Measurements from ENCODE around the gene NBAS.
"Not testable (repeated sequence)": the region's sequence is repeated elsewhere in the genome, so short reads cannot be mapped to it uniquely, and the experiment has no call there.

NBAS gene

GRCh38 chr2:15554525-15555218 is 6.5 kb downstream of the NBAS start:
- H3K27me3 ChIP-seq (ENCODE audit: control insufficient read depth, insufficient read depth, low read length): no peaks in the 10 kb centered on the region
- no peak overlapping the region for H3K4me3 ChIP-seq (ENCODE audit: low read length)
- H3K9ac ChIP-seq (ENCODE audit: low read depth, low read length): no peak overlapping the region
- no peaks in the 10 kb centered on the region for H3K9me3 ChIP-seq (replicated peaks; ENCODE audit: low read length)
- no peak overlapping the region for H3K4me2 ChIP-seq (ENCODE audit: low read length)
- H3K36me3 ChIP-seq (ENCODE audit: insufficient read depth, low read length): peaks cover 8% of the 10 kb centered on the region
- H3K4me1 ChIP-seq (ENCODE audit: control insufficient read depth, insufficient read depth, low read length): peaks cover 6% of the 10 kb centered on the region

GRCh38 chr2:15553951-15554350 is 7.2 kb downstream of the NBAS start:
- Histone ChIP-seq H3K9ac (ENCODE audit: low read depth, low read length) (no peak overlapping the region), H3K27me3 (ENCODE audit: control insufficient read depth, insufficient read depth, low read length) (no peaks in the 10 kb centered on the region), H3K4me2 (ENCODE audit: low read length) (no peak overlapping the region), H3K36me3 (ENCODE audit: insufficient read depth, low read length) (peaks cover 8% of the 10 kb centered on the region), H3K9me3 (replicated peaks; ENCODE audit: low read length) (no peaks in the 10 kb centered on the region), H3K4me1 (ENCODE audit: control insufficient read depth, insufficient read depth, low read length) (no peaks in the 10 kb centered on the region), H3K4me3 (ENCODE audit: low read length) (no peak overlapping the region)

GRCh38 chr2:15553519-15553918 is 7.6 kb downstream of the NBAS start:
- no peak overlapping the region for H3K4me2 ChIP-seq (ENCODE audit: low read length)
- H3K9ac ChIP-seq (ENCODE audit: low read depth, low read length): no peak overlapping the region
- H3K27me3 ChIP-seq (ENCODE audit: control insufficient read depth, insufficient read depth, low read length): no peaks in the 10 kb centered on the region
- H3K4me1 ChIP-seq (ENCODE audit: control insufficient read depth, insufficient read depth, low read length): no peaks in the 10 kb centered on the region
- no peaks in the 10 kb centered on the region for H3K9me3 ChIP-seq (replicated peaks; ENCODE audit: low read length)
- H3K36me3 ChIP-seq (ENCODE audit: insufficient read depth, low read length): peaks cover 8% of the 10 kb centered on the region
- no peak overlapping the region for H3K4me3 ChIP-seq (ENCODE audit: low read length)

GRCh38 chr2:15548974-15549373 is 12.2 kb downstream of the NBAS start:
- H3K4me2 ChIP-seq (ENCODE audit: low read length): no peak overlapping the region
- H3K9me3 ChIP-seq (replicated peaks; ENCODE audit: low read length): no peaks in the 10 kb centered on the region
- H3K4me3 ChIP-seq (ENCODE audit: low read length): no peak overlapping the region
- H3K9ac ChIP-seq (ENCODE audit: low read depth, low read length): no peak overlapping the region
- H3K4me1 ChIP-seq (ENCODE audit: control insufficient read depth, insufficient read depth, low read length): no peaks in the 10 kb centered on the region
- H3K27me3 ChIP-seq (ENCODE audit: control insufficient read depth, insufficient read depth, low read length): no peaks in the 10 kb centered on the region
- H3K36me3 ChIP-seq (ENCODE audit: insufficient read depth, low read length): peaks cover 8% of the 10 kb centered on the region

GRCh38 chr2:15547115-15547876 is 13.8 kb downstream of the NBAS start:
- H3K4me1 ChIP-seq (ENCODE audit: control insufficient read depth, insufficient read depth, low read length): no peaks in the 10 kb centered on the region
- H3K36me3 ChIP-seq (ENCODE audit: insufficient read depth, low read length): peaks cover 5% of the 10 kb centered on the region
- no peaks in the 10 kb centered on the region for H3K27me3 ChIP-seq (ENCODE audit: control insufficient read depth, insufficient read depth, low read length)
- no peak overlapping the region for H3K4me3 ChIP-seq (ENCODE audit: low read length)
- no peaks in the 10 kb centered on the region for H3K9me3 ChIP-seq (replicated peaks; ENCODE audit: low read length)
- no peak overlapping the region for H3K9ac ChIP-seq (ENCODE audit: low read depth, low read length)
- no peak overlapping the region for H3K4me2 ChIP-seq (ENCODE audit: low read length)

GRCh38 chr2:15546297-15547098 is 14.6 kb downstream of the NBAS start:
- no peaks in the 10 kb centered on the region for H3K4me1 ChIP-seq (ENCODE audit: control insufficient read depth, insufficient read depth, low read length)
- no peak overlapping the region for H3K9ac ChIP-seq (ENCODE audit: low read depth, low read length)
- H3K4me2 ChIP-seq (ENCODE audit: low read length): no peak overlapping the region

GRCh38 chr2:15544227-15544626 is 16.9 kb downstream of the NBAS start:
- Histone ChIP-seq H3K9me3 (replicated peaks; ENCODE audit: low read length) (no peaks in the 10 kb centered on the region), H3K36me3 (ENCODE audit: insufficient read depth, low read length) (peaks cover 6% of the 10 kb centered on the region), H3K4me3 (ENCODE audit: low read length) (no peak overlapping the region), H3K9ac (ENCODE audit: low read depth, low read length) (no peak overlapping the region), H3K4me1 (ENCODE audit: control insufficient read depth, insufficient read depth, low read length) (no peaks in the 10 kb centered on the region), H3K27me3 (ENCODE audit: control insufficient read depth, insufficient read depth, low read length) (no peaks in the 10 kb centered on the region), H3K4me2 (ENCODE audit: low read length) (no peak overlapping the region)

More at GRCh38 chr2:15546297-15547098, 14.6 kb downstream of the NBAS start:
- H3K36me3 ChIP-seq (ENCODE audit: insufficient read depth, low read length): peaks cover 3% of the 10 kb centered on the region
- H3K4me3 ChIP-seq (ENCODE audit: low read length): no peak overlapping the region
- no peaks in the 10 kb centered on the region for H3K9me3 ChIP-seq (replicated peaks; ENCODE audit: low read length)
- no peaks in the 10 kb centered on the region for H3K27me3 ChIP-seq (ENCODE audit: control insufficient read depth, insufficient read depth, low read length)

- H3K9ac ChIP-seq (ENCODE audit: low read depth, low read length): no peak overlapping the region
- H3K36me3 ChIP-seq (ENCODE audit: insufficient read depth, low read length): peaks cover 11% of the 10 kb centered on the region
- H3K9me3 ChIP-seq (replicated peaks; ENCODE audit: low read length): no peaks in the 10 kb centered on the region
- H3K4me3 ChIP-seq (ENCODE audit: low read length): no peak overlapping the region
- H3K4me2 ChIP-seq (ENCODE audit: low read length): no peak overlapping the region
- H3K27me3 ChIP-seq (ENCODE audit: control insufficient read depth, insufficient read depth, low read length): no peaks in the 10 kb centered on the region
- no peaks in the 10 kb centered on the region for H3K4me1 ChIP-seq (ENCODE audit: control insufficient read depth, insufficient read depth, low read length)
These were observed 17.6 kb downstream of the NBAS start for GRCh38 chr2:15543541-15543940.

GRCh38 chr2:15543053-15543452 is 18.1 kb downstream of the NBAS start:
- H3K4me1 ChIP-seq (ENCODE audit: control insufficient read depth, insufficient read depth, low read length): no peaks in the 10 kb centered on the region
- no peaks in the 10 kb centered on the region for H3K9me3 ChIP-seq (replicated peaks; ENCODE audit: low read length)
- H3K27me3 ChIP-seq (ENCODE audit: control insufficient read depth, insufficient read depth, low read length): no peaks in the 10 kb centered on the region
- H3K36me3 ChIP-seq (ENCODE audit: insufficient read depth, low read length): peaks cover 11% of the 10 kb centered on the region
- H3K9ac ChIP-seq (ENCODE audit: low read depth, low read length): no peak overlapping the region
- no peak overlapping the region for H3K4me2 ChIP-seq (ENCODE audit: low read length)
- no peak overlapping the region for H3K4me3 ChIP-seq (ENCODE audit: low read length)

- peaks cover 11% of the 10 kb centered on the region for H3K36me3 ChIP-seq (ENCODE audit: insufficient read depth, low read length)
- H3K4me2 ChIP-seq (ENCODE audit: low read length); H3K27me3 ChIP-seq (ENCODE audit: control insufficient read depth, insufficient read depth, low read length); H3K9me3 ChIP-seq (replicated peaks; ENCODE audit: low read length); H3K4me3 ChIP-seq (ENCODE audit: low read length); H3K4me1 ChIP-seq (ENCODE audit: control insufficient read depth, insufficient read depth, low read length); H3K9ac ChIP-seq (ENCODE audit: low read depth, low read length): not testable (repeated sequence)
These were observed 18.9 kb downstream of the NBAS start for GRCh38 chr2:15542269-15542668.

- not testable (repeated sequence) for H3K4me2 ChIP-seq (ENCODE audit: low read length); H3K9ac ChIP-seq (ENCODE audit: low read depth, low read length); H3K4me3 ChIP-seq (ENCODE audit: low read length); H3K27me3 ChIP-seq (ENCODE audit: control insufficient read depth, insufficient read depth, low read length); H3K4me1 ChIP-seq (ENCODE audit: control insufficient read depth, insufficient read depth, low read length); H3K9me3 ChIP-seq (replicated peaks; ENCODE audit: low read length)
- H3K36me3 ChIP-seq (ENCODE audit: insufficient read depth, low read length): peaks cover 11% of the 10 kb centered on the region
These were observed 20.6 kb downstream of the NBAS start for GRCh38 chr2:15540523-15540922.

All from skeletal muscle satellite cell (primary cell).